Activated T-cell treated with anti-CD3 and anti-CD28 coated beads, Interleukin-2, amount 50 U/mL, for 72 hours (primary cell): Measurements from ENCODE around the gene CCDC148. TPM values are rescaled to one million over a fixed set of nuclear protein-coding genes. Genes with fewer than 3 reads are reported as not detected.

Experiments
- total RNA-seq, 2 donors: library from RNA; stranded (reverse); gene quantifications; one replicate each; pipeline ENCODE4 v1.2.3, GENCODE V29; 2022

The CCDC148 gene
- total RNA-seq, 2 donors from 2014 or later, result 0.14 TPM; not detected in 1

Other genes with a start within 250 kb of the CCDC148 start
- gene PKP4, start 199 bp upstream of the CCDC148 start, total RNA-seq, result 10 to 100 TPM; 36.0 to 41.3 TPM